Ovary (tissue), 9 donors: ENCODE data around the gene RERE. TPM values are rescaled to one million over a fixed set of nuclear protein-coding genes. Genes with fewer than 3 reads are reported as not detected.

Experiments used
- DNase-seq, 5 donors: peaks; one replicate each; pipeline ENCODE4 v3.0.0-alpha.2; 2019 to 2020
- H3K27ac ChIP-seq, 2 donors: fragments of 200-600 bp; one replicate each; pipeline versions ENCODE4 v1.5.1 to v1.8.0; 2019 to 2022
- H3K27me3 ChIP-seq: fragments of 200-600 bp; one replicate; pipeline ENCODE4 v1.8.0; 2022
- H3K36me3 ChIP-seq: fragments of 200-600 bp; sonication (generic); one replicate; pipeline ENCODE4 v1.5.1; 2019
- H3K4me1 ChIP-seq: one replicate; pipeline ENCODE4 v1.8.1; 2013; ENCODE audit warnings: mild to moderate bottlenecking, moderate library complexity; ENCODE audit not compliant: insufficient read depth
- H3K4me3 ChIP-seq: fragments of 200-600 bp; sonication (generic); one replicate; pipeline ENCODE4 v1.5.1; 2017
- H3K9me3 ChIP-seq, 2 donors: fragments of 200-600 bp in 1 of 2; sonication (generic) in 1 of 2; one replicate each; pipeline versions ENCODE4 v1.5.1 to v1.8.1; 2013 to 2019; ENCODE audit warnings: mild to moderate bottlenecking in 1 of 2, moderate library complexity in 1 of 2
- CTCF ChIP-seq, 3 donors: fragments of 450-650 bp in 2 of 3; fragments of 200-600 bp in 1 of 3; IDR thresholded peaks; one replicate each; pipeline versions ENCODE4 v1.5.1 to v1.8.0; 2016 to 2022; ENCODE audit warnings: antibody characterized with exemption in 3 of 3, mild to moderate bottlenecking in 1 of 3
- EP300 ChIP-seq: sonication (generic); formaldehyde crosslinking; IDR thresholded peaks from one replicate; pipeline ENCODE4 v1.6.1; 2017; ENCODE audit warnings: antibody characterized with exemption
- POLR2A ChIP-seq: fragments of 450-650 bp; IDR thresholded peaks from one replicate; pipeline ENCODE4 v1.6.1; 2017; ENCODE audit warnings: antibody characterized with exemption, mild to moderate bottlenecking, moderate library complexity
- WGBS, 3 donors: extraction: QIAGEN DNeasy Blood & Tissue Kit in 1 of 3; methylation state at CpG; one replicate each; pipeline versions ENCODE4 v1.1.5 to v1.1.7; 2013 to 2017; 5-methylcytosine and 5-hydroxymethylcytosine counted together
- intact Hi-C, 4 donors: fragments of 100-400 bp; cut with DNase I; formaldehyde crosslinking; loops; one replicate each; pipeline versions ENCODE4 v1.11.0 to v1.15.1; 2022 to 2023
- polyA plus RNA-seq, 2 donors: library from polyadenylated mRNA; stranded (reverse); fragments of 200-250 nt in 1 of 2; fragments of 350-450 nt in 1 of 2; fragmentation: Illumina TruSeq in 1 of 2; extraction: RNeasy Lipid Tissue Mini Kit (QIAGEN cat#74804) in 1 of 2; gene quantifications; one replicate each; pipeline ENCODE4 v1.2.3, GENCODE V29; 2013 to 2014
- total RNA-seq, 7 donors: library from RNA; depleted of rRNA in 2 of 7; stranded (reverse); fragments of >200 nt in 2 of 7; fragmentation: NEBNext Ultra II Directional in 3 of 7; extraction: Animal tissue kit (Norgen Biotek cat#: 25700) in 3 of 7; gene quantifications; one replicate each; pipeline versions ENCODE4 v1.1.0 to v1.2.4, GENCODE V29; 2016 to 2023
- donor health status: DM: no; HTN: no; CAD: no; lungs with moderate emphysema.
- donor health status: DM: no; HTN: no; CAD: no.
- donor health status: Bipolar disorder and iron deficiency.
- donor health status: DM: yes; HTN: yes; CAD: no.
- donor health status: DM: no; HTN: no; CAD: no.
- donor health status: DM: yes; HTN: yes; CAD: no.

RERE gene
- total and polyA plus RNA-seq, 9 donors, result 36.7 to 119 (median 114) TPM

GRCh38 chr1:8646996-8647395, 170.4 kb downstream of the RERE start:
- no peak overlapping the region for H3K27ac ChIP-seq
- no peak for DNase-seq
- WGBS, 3 donors, result 89 to 91% (median 90%) methylated on average over 3 of the region's 3 CpGs
- no peaks in the 10 kb centered on the region for H3K36me3 ChIP-seq
- intact Hi-C loops, result no loop called here
- H3K9me3 ChIP-seq, result no peaks in the 10 kb centered on the region
- TF ChIP-seq EP300 (no peak), POLR2A (no peak), CTCF (IDR thresholded peaks at IDR 0.05) (no peak)
- H3K4me1 ChIP-seq, result peaks cover 6% of the 10 kb centered on the region
- H3K4me3 ChIP-seq, result no peak overlapping the region
- no peaks in the 10 kb centered on the region for H3K27me3 ChIP-seq

GRCh38 chr1:8646189-8646588, 171.3 kb downstream of the RERE start:
- H3K27ac ChIP-seq, result no peak overlapping the region
- peaks cover 2% of the 10 kb centered on the region for H3K4me1 ChIP-seq
- TF ChIP-seq CTCF (IDR thresholded peaks at IDR 0.05) (no peak), POLR2A (no peak), EP300 (no peak)
- H3K27me3 ChIP-seq, result no peaks in the 10 kb centered on the region
- no peaks in the 10 kb centered on the region for H3K9me3 ChIP-seq
- H3K36me3 ChIP-seq, result no peaks in the 10 kb centered on the region
- intact Hi-C loops, result no loop called here
- WGBS, 3 donors, result 90 to 97% (median 93%) methylated on average over 6 of the region's 6 CpGs
- no peak overlapping the region for H3K4me3 ChIP-seq
- no peak for DNase-seq

GRCh38 chr1:8643542-8644536, 173.6 kb downstream of the RERE start:
- Histone ChIP-seq H3K36me3 (no peaks in the 10 kb centered on the region), H3K4me1 (no peaks in the 10 kb centered on the region)
- 92 to 97% (median 93%) methylated on average over 6 of the region's 6 CpGs for WGBS, 3 donors

GRCh38 chr1:8642114-8642513, 175.3 kb downstream of the RERE start:
- intact Hi-C loops, result no loop called here
- Histone ChIP-seq H3K4me3 (no peak overlapping the region), H3K27me3 (no peaks in the 10 kb centered on the region), H3K36me3 (no peaks in the 10 kb centered on the region), H3K27ac (no peak overlapping the region), H3K9me3 (no peaks in the 10 kb centered on the region), H3K4me1 (no peaks in the 10 kb centered on the region)
- TF ChIP-seq POLR2A (no peak), EP300 (no peak), CTCF (IDR thresholded peaks at IDR 0.05) (no peak)
- WGBS, 3 donors, result 73 to 100% (median 100%) methylated on average over 2 of the region's 2 CpGs
- no peak for DNase-seq

More at GRCh38 chr1:8643542-8644536, 173.6 kb downstream of the RERE start:
- Histone ChIP-seq H3K4me3 (no peak overlapping the region), H3K27ac (no peak overlapping the region), H3K27me3 (no peaks in the 10 kb centered on the region), H3K9me3 (no peaks in the 10 kb centered on the region)
- no peak for DNase-seq
- TF ChIP-seq POLR2A, result no peak
- TF ChIP-seq EP300, result no peak
- no peak for TF ChIP-seq CTCF (IDR thresholded peaks at IDR 0.05)
- intact Hi-C loops, result no loop called here
